Measurements from ENCODE around the gene KCNJ9. TPM values are rescaled to one million over a fixed set of nuclear protein-coding genes. Genes with fewer than 3 reads are reported as not detected.

The KCNJ9 gene
- total RNA-seq, 1 experiment from 2014 or later, result 0.05 TPM

DNA sequence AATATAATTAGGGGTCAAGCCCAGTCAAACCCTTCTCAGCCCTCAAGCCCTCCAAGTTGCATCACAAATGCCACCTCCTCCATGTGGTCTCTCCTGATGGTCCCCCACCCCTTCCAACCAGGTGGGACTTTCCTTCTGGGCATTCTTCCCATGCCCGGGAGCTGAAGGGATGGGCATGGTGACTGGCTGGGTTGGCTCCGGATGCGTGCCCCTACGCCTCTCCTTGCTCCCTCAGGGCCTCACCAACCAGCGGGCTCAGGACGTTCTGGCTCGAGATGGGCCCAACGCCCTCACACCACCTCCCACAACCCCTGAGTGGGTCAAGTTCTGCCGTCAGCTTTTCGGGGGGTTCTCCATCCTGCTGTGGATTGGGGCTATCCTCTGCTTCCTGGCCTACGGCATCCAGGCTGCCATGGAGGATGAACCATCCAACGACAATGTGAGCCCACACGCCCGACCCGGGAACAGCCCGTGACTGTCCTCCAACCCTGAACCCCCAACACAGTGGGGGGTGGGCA, 41.7 kb downstream of the KCNJ9 start:
- BruUV-seq (replicated peaks), result no TSS peak
- H3K9me2 ChIP-seq (ENCODE audit: insufficient read depth), result 0 out of 2 replicates have a peak, but pooled peaks cover 2% of the 10 kb centered on the region
- RAD21 ChIA-PET (ENCODE audit: low non-redundant PET in 1 of 2, low total read pairs in 2 of 2, uncharacterized antibody in 2 of 2, unreplicated experiment in 2 of 2), result no interaction called here

DNA sequence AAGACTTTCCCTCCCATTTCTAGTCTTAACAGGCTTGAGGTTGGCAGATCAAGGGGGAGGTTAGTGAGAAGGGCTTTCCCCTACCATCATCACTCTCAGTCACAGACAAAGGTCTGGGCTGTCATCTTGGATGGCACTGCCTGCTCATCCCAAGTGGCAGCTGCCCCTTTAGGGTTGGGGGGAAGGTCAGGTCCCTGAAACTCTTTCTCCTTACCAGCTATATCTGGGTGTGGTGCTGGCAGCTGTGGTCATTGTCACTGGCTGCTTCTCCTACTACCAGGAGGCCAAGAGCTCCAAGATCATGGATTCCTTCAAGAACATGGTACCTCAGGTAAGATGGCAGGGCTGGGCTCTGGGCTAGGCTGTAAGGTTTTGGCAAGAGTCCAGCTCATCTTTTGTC, 42.4 kb downstream of the KCNJ9 start:
- Histone ChIP-seq H3K27ac (ENCODE audit: low read depth, low read length) (no peak overlapping the region), H4K20me1 (ENCODE audit: insufficient read depth) (no peaks in the 10 kb centered on the region), H3K36me3 (ENCODE audit: control insufficient read depth in 1 of 2, insufficient read depth in 2 of 2, low read length in 2 of 2) (no peaks in the 10 kb centered on the region), H3K9me2 (ENCODE audit: insufficient read depth) (0 out of 2 replicates have a peak, but pooled peaks cover 2% of the 10 kb centered on the region), H3K27me3 (ENCODE audit: insufficient read depth, low read length) (no peaks in the 10 kb centered on the region), H3K4me1 (ENCODE audit: control insufficient read depth in 1 of 2, insufficient read depth in 2 of 2, low read length in 2 of 2) (peaks cover 15 to 31% of the 10 kb centered on the region in 2 experiments), H3K4me3 (replicated peaks in 1 of 2; ENCODE audit: low read depth in 1 of 2, low read length in 2 of 2) (no peak overlapping the region), H3K9me3 (ENCODE audit: control insufficient read depth in 1 of 2, insufficient read depth in 1 of 2, low read depth in 1 of 2, low read length in 2 of 2) (no peaks in the 10 kb centered on the region), H3K9ac (ENCODE audit: low read length) (no peak overlapping the region), H3K4me2 (ENCODE audit: low read length) (no peak overlapping the region), H3K79me2 (ENCODE audit: insufficient read depth, low read length) (no peaks in the 10 kb centered on the region), H2AFZ (ENCODE audit: low read depth, low read length, poor library complexity, severe bottlenecking) (no peak overlapping the region)
- no peak for DNase-seq (ENCODE audit: low read depth, low spot score)
- BruUV-seq (replicated peaks), result no TSS peak
- ChIA-PET CTCF (no interaction called here), RAD21 (ENCODE audit: low non-redundant PET in 1 of 2, low total read pairs in 2 of 2, uncharacterized antibody in 2 of 2, unreplicated experiment in 2 of 2) (no interaction called here), POLR2A (no interaction called here)
- no peak for ATAC-seq
- TF ChIP-seq ELF1 (IDR thresholded peaks at IDR 0.05; ENCODE audit: borderline replicate concordance, low read depth) (no peak), FOSL1 (IDR thresholded peaks at IDR 0.05; ENCODE audit: low read depth) (no peak), JUND (IDR thresholded peaks at IDR 0.05) (no peak), POLR2A (IDR thresholded peaks at IDR 0.05; ENCODE audit: borderline replicate concordance, extremely low read depth, insufficient read depth, insufficient read length) (no peak)
- TF ChIP-seq, protein P1, sequence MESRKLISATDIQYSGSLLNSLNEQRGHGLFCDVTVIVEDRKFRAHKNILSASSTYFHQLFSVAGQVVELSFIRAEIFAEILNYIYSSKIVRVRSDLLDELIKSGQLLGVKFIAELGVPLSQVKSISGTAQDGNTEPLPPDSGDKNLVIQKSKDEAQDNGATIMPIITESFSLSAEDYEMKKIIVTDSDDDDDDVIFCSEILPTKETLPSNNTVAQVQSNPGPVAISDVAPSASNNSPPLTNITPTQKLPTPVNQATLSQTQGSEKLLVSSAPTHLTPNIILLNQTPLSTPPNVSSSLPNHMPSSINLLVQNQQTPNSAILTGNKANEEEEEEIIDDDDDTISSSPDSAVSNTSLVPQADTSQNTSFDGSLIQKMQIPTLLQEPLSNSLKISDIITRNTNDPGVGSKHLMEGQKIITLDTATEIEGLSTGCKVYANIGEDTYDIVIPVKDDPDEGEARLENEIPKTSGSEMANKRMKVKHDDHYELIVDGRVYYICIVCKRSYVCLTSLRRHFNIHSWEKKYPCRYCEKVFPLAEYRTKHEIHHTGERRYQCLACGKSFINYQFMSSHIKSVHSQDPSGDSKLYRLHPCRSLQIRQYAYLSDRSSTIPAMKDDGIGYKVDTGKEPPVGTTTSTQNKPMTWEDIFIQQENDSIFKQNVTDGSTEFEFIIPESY (IDR thresholded peaks at IDR 0.05; ENCODE audit: extremely low read depth, insufficient replicate concordance, low read length), result no peak
- intact Hi-C loops (cut with micrococcal nuclease), result no loop called here

More for the DNA sequence above, 41.7 kb downstream of the KCNJ9 start:
- Histone ChIP-seq H3K9ac (ENCODE audit: low read length) (no peak overlapping the region), H3K79me2 (ENCODE audit: insufficient read depth, low read length) (no peaks in the 10 kb centered on the region), H3K4me1 (ENCODE audit: control insufficient read depth in 1 of 2, insufficient read depth in 2 of 2, low read length in 2 of 2) (peaks cover 15 to 28% of the 10 kb centered on the region in 2 experiments), H3K36me3 (ENCODE audit: control insufficient read depth in 1 of 2, insufficient read depth in 2 of 2, low read length in 2 of 2) (no peaks in the 10 kb centered on the region), H3K4me2 (ENCODE audit: low read length) (no peak overlapping the region), H3K27me3 (ENCODE audit: insufficient read depth, low read length) (no peaks in the 10 kb centered on the region), H2AFZ (ENCODE audit: low read depth, low read length, poor library complexity, severe bottlenecking) (no peak overlapping the region), H4K20me1 (ENCODE audit: insufficient read depth) (no peaks in the 10 kb centered on the region), H3K4me3 (replicated peaks in 1 of 2; ENCODE audit: low read depth in 1 of 2, low read length in 2 of 2) (no peak overlapping the region), H3K27ac (ENCODE audit: low read depth, low read length) (no peak overlapping the region), H3K9me3 (ENCODE audit: control insufficient read depth in 1 of 2, insufficient read depth in 1 of 2, low read depth in 1 of 2, low read length in 2 of 2) (no peaks in the 10 kb centered on the region)
- ATAC-seq, result no peak
- intact Hi-C loops (cut with micrococcal nuclease), result no loop called here
- ChIA-PET CTCF (no interaction called here), POLR2A (no interaction called here)
- TF ChIP-seq ELF1 (IDR thresholded peaks at IDR 0.05; ENCODE audit: borderline replicate concordance, low read depth) (no peak), CBX3 (IDR thresholded peaks at IDR 0.05; ENCODE audit: low read depth) (no peak), SRF (IDR thresholded peaks at IDR 0.05; ENCODE audit: low read depth) (no peak), ZNF274 (IDR thresholded peaks at IDR 0.05; ENCODE audit: low read depth, low read length) (no peak), ZFX (IDR thresholded peaks at IDR 0.05) (no peak), MAX (IDR thresholded peaks at IDR 0.05) (no peak), SIN3A (IDR thresholded peaks at IDR 0.05; ENCODE audit: low read depth) (no peak), TCF7L2 (IDR thresholded peaks at IDR 0.05; ENCODE audit: borderline replicate concordance, extremely low read depth, insufficient read depth, insufficient read length) (no peak)
- DNase-seq (ENCODE audit: low read depth, low spot score), result no peak
